Kidney glomerular epithelial cell (primary cell): ENCODE results near the gene GXYLT2.
A peak's percentile ranks its signal among the peaks of the same experiment; 100 is the strongest.

ENCODE experiments used
- DNase-seq: peaks from one replicate; lab custom pipeline; 2025; lab: John Stamatoyannopoulos, UW

The GXYLT2 gene

GRCh38 chr3:72887705-72888545, at the start of gene GXYLT2:
Gene GXYLT2 (plus strand): TSS chr3:72888046. CDS start chr3:72888234, 188 bp downstream.
- DNase-seq: peak; percentile 52

GRCh38 chr3:72839057-72839456, 48.8 kb upstream of the GXYLT2 start:
- DNase-seq: no peak

GRCh38 chr3:72844436-72844993, 43.3 kb upstream of the GXYLT2 start:
- no peak for DNase-seq

GRCh38 chr3:72846166-72846565, 41.7 kb upstream of the GXYLT2 start:
- DNase-seq: no peak

- no peak for DNase-seq
These were observed 40.6 kb upstream of the GXYLT2 start for GRCh38 chr3:72847282-72847681.

GRCh38 chr3:72847751-72848702, 39.8 kb upstream of the GXYLT2 start, which contains the start of gene SHQ1:
Gene SHQ1 (minus strand): TSS chr3:72848445. CDS start chr3:72848340, 105 bp downstream.
- peak; percentile 87 for DNase-seq

GRCh38 chr3:72848703-72849081, 39.2 kb upstream of the GXYLT2 start:
- DNase-seq: peak; percentile 29

GRCh38 chr3:72855001-72855400, 32.8 kb upstream of the GXYLT2 start:
- DNase-seq: no peak

- no peak for DNase-seq
These were observed 27.8 kb upstream of the GXYLT2 start for GRCh38 chr3:72860053-72860452.

GRCh38 chr3:72860846-72861245, 27.0 kb upstream of the GXYLT2 start:
- no peak for DNase-seq

- no peak for DNase-seq
These were observed 25.3 kb upstream of the GXYLT2 start for GRCh38 chr3:72862314-72863090.

- DNase-seq: no peak
These were observed 15.7 kb upstream of the GXYLT2 start for GRCh38 chr3:72872183-72872582.

- no peak for DNase-seq
These were observed 522 bp upstream of the GXYLT2 start for GRCh38 chr3:72887343-72887704.

GRCh38 chr3:72888546-72889309, 882 bp downstream of the GXYLT2 start:
- DNase-seq: peak; percentile 16

- no peak for DNase-seq
These were observed 1.7 kb downstream of the GXYLT2 start for GRCh38 chr3:72889310-72890165.

- no peak for DNase-seq
These were observed 2.5 kb downstream of the GXYLT2 start for GRCh38 chr3:72890166-72890925.

GRCh38 chr3:72891053-72891855, 3.4 kb downstream of the GXYLT2 start:
- peak; percentile 92 for DNase-seq

- DNase-seq: peak; percentile 51
These were observed 4.4 kb downstream of the GXYLT2 start for GRCh38 chr3:72892081-72892775.
